GM19328 (cell line): ENCODE measurements around the gene SH3BGR.
A peak's percentile ranks its signal among the peaks of the same experiment; 100 is the strongest.
"Not testable (repeated sequence)": the region's sequence is repeated elsewhere in the genome, so short reads cannot be mapped to it uniquely, and the experiment has no call there.

ENCODE experiments used
- ATAC-seq: cut with Tn5 transposase; IDR thresholded peaks from one replicate; pipeline ENCODE4 v1.9.1; 2021; ENCODE audit warnings: mild to moderate bottlenecking, moderate library complexity; ENCODE audit not compliant: unreplicated experiment

The SH3BGR gene

DNA sequence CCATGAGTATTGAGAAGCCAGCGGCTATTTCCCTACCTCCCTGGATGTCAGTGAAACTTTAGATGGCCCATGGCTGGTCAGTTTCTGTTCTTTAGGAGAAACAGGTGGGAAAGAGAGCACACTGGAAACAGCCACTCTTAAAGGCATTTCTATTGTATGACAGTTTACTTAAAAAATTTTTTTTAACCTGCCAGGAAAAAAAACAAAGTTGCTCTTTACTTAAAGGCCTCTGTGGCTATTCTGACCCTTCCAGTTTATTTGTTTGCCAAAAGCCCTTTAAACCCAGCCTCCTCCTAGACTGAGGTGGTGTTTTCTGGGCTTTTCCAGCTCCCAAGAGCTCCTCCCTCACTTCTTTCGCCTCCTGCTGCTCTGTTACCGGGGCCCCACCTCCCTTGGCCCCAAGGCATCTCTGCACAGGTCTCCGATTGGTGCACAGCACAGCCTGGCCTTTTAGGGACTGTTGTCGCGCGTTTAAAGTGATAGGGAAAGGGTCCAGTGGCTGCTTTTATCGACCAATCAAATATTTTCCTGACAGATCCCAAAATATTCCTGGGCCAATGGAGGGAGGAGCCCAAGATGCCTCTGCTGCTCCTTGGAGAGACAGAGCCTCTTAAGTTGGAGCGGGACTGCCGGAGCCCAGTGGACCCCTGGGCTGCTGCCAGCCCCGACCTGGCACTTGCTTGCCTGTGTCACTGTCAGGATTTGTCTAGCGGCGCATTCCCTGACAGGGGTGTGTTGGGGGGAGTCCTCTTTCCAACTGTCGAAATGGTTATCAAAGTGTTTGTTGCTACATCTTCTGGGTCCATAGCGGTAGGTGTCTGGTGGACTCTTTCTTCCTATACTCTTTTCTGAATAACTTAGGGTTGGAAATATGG lies at the start of gene SH3BGR:
TSS of gene SH3BGR (plus strand) at position 639 of the 875 bp plus-strand sequence. CDS start at position 766, 127 bp downstream.
- no peak for ATAC-seq

DNA sequence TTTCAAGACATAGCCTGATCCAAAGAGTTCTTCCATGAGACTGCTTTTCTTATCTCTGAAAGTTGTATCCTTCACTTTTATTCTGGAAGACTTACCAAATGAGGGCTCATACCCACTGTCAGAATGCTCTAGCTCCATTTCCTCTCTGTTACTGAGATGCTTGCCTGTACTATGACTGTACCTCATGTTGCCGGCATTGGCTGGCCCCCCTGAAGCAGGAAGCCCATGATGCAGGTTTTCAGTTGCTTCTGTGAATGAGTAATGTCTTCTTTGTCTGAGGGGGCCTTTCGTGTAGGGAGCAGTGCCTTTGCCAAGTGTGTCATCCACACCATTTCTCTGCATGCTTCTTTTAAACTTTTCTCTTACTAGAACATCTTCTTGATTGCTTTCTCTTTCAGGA lies 45.7 kb upstream of the SH3BGR start:
- ATAC-seq: no peak

DNA sequence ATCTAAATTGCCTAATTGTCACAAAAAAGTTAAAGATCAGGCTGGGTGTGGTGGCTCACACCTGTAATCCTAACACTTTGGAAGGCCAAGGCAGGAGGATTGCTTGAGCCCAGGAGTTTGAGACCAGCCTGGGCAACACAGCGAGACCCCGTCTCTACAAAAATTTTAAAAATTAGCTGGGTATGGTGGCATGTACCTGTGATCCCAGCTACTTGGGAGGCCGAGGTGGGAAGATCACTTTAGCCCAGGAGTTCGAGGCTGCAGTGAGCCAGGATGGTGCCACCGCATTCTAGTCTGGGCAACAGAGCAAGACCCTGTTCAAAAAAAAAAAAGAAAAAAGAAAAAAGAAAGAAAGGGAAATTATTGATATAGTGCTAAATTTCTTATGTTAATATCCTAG lies 32.6 kb upstream of the SH3BGR start:
- not testable (repeated sequence) for ATAC-seq

DNA sequence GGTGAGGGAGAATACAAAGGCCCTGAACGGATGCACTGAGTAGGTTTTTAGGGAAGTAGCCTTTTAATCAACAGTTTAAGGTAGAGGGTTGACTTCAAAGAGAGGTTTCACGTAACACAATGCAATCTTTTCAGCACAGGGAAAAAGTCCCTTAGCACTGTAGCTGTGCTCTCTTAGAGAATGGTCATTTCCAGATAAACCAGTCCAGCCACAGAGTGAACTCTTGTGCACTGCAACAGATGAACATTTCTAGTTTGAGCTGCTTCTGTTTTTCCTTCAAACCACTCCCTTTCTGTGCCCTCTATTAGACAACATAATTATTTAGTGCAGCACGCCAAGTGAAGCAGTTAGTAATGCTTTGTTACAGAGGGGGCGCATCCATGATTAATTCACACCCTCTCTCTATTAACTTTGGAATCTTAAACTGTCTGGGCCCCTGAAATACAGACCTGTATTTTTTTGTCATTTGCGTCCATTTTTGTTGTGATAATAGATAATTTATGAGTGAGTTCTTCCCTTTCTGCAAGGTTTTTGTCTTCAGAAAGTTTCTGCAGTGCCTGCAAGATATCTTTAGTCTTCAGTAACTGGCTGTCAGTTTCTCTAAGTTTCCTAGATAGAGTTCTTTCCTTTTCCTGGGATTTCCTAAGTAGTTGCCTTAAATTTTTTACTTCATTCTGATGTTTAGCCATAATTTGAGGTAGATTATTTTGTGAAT lies 29.1 kb upstream of the SH3BGR start:
- no peak for ATAC-seq

DNA sequence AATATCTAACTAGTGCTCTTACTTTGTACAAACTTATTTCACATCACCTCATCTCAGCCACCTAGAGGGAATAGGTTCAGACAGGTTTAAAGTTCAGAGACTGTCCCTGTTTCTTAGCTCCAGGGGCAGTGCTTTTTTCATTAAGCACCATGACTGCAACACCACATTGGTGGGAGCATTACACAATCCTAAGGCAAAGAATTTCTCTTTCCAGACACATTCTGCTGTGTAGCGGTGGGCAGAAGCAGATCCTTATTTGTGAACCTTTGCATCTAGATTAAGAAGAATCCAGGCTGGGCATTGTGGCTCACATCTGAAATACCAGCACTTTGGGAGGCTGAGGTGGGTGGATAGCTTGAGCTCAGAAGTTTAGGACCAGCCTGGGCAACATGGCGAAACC lies 22.3 kb upstream of the SH3BGR start:
- ATAC-seq: no peak

DNA sequence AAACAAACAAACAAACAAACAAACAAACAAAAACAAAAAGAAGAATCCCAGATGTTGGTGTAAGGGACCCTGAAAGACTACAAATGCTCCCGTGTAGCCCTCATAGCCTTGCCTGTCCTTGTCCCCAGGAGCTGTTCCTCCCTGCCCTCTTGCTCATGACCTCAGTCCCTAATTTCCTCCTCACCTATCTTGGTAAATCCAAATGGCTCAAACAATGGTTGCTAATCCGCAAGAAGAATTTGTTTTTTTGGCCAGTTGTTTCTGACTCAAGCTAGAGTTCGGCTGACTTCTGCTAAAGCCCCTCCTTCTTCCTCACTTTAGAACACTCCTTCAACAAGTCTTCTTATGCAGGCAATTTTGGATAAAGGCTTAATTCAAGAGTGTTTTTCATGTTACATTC lies 21.8 kb upstream of the SH3BGR start:
- ATAC-seq: no peak

DNA sequence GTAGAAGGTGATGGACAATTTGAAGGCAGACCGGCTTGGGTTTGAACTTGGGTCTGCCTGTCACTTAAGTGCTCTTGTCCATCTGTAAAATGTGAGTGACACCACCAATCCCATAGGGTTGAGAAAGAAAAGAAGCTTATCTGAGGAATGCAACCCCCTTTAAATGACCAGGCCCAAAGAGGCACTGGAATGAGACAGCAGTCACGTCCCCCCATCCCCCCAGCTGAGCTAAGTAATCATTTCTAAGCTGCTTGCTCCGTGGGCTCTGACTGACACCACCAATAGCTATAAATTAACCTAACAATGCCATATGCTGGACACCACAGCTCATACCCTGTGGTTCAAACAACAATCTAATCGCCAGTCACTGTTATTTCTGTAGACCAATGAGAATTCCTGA lies 21.3 kb upstream of the SH3BGR start:
- no peak for ATAC-seq

DNA sequence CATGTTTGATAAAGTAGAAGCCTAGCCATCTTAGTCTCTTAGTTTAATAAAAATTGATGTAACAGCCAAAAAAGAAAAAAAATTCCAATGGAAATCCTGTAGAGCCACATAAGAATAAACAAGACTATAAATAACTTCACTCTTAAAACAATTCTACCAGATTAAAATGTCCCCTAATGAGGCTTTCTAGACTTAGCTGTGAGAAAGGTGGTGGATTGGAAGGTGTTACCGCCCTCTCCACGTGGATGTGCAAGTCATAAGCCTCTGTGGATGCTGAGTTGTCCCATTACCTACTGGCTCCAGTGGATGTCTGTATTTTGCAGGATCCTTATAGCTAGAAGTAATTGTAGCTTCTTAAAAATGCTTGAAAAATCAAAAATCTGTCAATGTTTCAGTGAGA lies 20.8 kb upstream of the SH3BGR start:
- no peak for ATAC-seq

DNA sequence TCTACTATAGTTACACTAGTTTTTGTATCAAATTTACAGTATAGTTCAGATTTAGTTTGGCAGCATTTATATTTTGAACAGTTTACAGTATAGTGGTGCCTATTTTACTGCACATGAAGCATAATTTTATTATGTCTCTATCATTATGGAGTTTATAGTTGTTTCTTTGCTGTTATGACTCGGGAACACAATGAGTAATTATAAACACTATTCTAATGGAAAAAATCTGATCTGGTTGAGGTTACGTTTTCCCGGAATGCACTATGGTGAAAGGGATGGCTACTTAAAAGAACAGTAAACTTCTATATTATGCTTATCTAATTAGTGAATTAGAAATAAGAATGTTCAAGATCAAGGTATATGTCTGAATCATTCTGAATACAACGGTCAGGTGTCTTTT lies 16.8 kb upstream of the SH3BGR start:
- no peak for ATAC-seq

DNA sequence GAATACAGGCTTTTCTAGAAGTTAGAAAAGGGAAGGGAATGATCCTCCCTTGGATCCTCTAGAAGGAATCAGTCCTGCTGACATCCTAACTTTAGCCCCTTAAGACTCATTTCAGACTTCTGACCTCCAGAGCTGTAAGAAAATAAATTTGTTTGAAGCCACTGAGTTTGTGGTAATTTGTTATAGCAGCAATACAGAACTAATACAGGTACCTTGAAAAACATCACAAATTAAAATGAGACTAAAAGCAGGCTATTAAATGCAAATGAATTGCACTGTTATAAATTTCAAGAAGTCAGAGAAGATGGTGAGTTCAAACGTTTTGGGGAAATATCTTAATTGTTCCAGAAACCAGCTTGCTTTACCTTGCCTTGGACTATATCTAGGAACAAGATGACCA lies 12.5 kb upstream of the SH3BGR start:
- no peak for ATAC-seq

DNA sequence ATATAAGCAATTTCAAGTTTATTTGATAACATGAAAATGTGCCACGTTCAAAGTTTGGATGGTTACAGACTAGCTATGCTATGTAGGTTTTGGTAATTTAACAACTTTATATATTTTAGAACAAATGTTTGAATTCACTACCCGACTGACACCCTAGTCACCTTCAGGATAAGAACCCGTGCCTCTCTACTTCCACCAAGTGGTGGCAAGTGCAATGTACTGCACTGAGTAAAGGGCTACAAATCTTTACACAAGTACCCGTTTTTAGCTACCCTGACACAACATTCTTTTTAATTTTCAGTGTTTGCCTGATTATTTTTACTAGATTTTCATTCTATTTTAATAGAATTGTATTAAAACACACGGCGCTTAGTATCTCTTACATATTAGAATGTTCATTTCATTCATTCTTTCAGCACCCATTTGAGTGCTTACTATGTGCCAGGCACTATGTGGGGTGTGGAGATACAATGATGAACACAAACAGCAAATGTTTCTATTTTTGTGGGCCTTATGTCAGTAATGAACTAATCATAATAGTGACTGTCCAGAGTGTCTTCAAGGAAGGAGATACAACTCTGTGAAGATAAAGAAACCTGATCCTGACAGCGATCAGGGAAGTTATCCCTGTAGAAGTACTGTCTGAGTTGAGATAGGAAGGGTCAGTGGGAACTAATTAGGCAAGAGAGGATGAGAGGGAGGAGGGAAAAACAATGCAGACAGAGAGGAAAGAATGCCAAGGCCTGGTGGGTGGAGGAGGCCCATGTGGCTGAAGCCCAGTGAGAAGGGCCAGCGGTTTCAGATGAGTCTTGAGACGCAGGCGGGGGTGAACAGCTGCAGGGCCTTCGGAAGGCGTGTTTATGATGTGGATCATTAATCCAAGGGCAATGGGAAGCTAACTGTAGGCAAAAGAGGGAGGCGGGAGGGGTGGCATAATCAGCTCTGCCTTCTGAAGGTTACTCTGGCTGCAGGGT lies 10.0 kb upstream of the SH3BGR start:
- ATAC-seq: no peak

DNA sequence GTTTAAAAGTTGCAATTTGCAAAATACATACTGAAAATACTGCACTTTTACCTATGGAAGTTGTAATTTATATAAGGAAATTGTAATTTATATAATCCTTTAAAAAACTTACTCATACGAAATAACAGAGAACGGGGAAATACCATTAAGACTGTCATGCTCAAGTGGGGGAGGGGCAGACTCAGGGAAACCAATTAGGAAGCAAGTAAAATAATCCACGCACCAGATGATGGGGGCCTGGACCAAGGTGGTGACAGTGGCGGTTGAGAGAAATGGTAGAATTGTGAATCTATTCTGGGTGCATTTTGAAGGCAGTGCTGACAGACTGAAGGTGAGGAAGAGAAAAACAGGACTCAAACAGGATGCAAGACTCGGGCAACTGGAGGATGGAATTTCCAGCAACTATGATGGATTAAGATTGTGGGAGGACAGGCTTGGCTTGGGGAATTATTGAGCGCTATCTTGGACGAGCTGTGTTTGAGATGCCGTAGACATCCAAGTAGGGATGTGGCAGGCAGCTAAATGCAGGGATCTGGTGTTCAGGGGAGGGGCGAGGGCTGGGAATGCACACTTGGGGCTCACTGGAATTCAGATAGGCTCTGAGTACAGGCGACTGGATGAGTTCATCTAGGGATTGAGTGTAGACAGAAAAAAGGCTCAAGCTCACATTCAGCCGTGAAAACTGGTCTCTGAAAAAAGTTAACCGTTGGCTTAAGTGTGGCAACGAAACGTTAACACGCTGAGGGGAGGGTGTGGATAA lies 7.2 kb upstream of the SH3BGR start:
- no peak for ATAC-seq

DNA sequence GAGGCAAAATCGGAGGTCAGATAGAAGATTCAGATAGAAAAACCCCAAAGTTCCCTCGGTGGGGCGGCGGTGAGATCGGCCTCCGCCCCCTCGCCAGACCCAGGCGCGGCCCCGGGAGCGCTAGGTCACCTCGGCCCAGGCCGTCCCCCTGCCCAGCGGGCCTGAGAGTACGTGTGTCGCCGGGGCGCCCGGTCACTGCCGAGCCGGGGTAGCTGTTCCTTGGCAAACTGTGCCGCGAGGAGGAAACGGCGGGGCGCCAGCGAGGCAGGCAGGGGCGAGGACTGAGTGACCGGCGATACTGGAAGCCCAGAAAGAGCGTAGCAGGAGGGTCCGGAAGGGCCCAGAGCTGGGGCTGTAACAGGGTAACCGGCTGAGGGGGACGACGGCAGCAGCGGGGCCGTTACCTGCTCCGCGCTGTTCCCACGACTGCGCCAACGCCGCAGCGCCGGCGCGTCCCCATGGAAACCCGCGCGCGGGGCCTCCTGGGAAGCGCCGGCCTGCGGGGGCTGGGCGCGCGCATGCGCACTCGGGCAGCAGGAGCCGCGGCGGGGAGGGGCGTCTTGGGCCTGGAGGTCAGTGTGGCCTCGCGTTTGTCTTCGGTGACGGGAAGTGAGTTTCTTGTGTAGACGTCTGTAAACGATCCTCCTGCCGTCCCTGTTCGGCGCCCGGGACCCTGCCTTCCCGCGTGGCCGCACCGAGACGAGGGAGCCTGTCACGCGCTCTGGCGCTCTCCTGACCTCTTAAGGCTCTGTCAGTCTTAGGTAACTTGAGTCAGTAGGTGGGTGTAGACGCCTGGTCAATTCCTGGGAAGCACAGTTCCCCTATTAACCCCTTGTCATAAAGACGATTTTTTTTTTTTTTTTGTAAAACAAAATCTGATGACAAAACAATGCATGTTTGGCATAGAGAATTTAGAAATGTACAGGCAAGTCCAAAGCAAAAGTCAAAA lies 6.2 kb upstream of the SH3BGR start, which contains the start of gene LCA5L:
TSS of gene LCA5L (minus strand) at position 458 of the 949 bp plus-strand sequence. CDS start 17,285 bp downstream, outside the sequence.
- peak; percentile 89 for ATAC-seq

DNA sequence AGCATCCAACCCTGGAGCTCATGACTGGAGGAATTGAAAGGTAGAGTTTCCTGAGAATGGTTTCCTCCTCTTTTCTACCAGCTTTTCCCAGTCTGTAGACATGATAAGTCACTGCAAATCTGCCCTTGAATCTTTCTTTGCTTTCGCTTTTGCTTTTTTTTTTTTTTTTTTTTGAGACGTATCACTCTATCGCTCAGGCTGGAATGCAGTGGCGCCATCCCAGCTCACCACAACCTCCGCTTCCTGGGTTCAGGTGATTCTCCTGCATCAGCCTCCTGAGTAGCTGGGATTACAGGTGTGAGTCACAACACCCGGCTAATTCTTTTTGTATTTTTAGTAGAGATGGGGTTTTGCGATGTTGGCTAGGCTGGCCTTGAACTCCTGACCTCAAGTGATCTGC lies 4.5 kb upstream of the SH3BGR start:
- no peak for ATAC-seq

DNA sequence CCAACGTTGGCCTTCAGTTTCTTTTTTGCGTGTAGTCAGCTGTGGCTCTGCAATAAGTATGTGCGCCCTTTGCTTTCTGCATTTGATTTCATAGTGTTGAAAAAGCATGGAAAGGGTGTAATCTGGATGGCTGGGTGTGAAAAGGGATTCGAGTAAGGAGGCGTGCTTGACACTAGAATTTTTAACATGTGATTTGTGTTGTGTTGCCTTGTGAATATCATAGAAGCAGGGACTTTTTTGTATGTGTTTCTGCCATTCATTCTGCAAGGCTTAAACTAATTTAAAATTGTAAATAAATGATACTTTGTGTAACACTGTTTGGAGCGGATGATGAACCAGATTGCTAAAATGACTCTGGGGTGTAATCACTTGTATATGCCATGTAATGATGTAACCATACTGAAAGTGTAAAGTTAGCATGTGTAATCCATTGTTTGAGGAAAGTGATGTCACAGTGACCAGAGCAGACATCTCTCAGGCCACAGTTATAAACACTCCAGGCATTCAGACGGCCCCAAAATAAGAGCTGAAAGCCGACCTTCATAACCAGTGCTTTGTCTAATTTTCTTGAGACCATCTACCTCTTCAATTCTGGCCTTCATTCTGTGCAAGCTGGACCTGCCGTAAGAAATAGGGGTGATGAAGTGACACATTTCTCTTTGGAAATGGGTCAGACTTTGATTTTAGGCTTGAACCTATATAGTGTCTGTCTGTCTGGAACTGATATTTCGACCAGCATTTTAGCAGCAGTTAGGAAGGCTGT lies 618 bp downstream of the SH3BGR start:
- no peak for ATAC-seq

DNA sequence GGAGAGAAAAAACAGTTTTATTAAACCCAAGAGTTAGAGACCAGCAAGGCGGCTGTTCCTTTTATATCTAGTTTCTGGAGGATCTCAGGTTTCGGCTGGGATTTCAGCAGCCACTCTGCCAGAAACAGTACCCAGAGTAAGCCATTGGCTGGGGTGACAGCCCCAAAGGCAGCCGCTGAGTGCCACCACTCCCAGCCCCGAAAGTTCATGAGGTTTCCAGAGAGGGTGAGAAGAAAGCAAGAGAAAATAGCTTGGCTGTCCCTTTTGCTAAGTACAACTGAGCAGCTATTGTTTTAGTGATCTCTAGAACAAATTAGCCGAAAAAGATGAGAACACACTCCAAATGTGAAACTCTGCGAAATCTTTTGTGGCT lies 1.2 kb downstream of the SH3BGR start:
- ATAC-seq: no peak

DNA sequence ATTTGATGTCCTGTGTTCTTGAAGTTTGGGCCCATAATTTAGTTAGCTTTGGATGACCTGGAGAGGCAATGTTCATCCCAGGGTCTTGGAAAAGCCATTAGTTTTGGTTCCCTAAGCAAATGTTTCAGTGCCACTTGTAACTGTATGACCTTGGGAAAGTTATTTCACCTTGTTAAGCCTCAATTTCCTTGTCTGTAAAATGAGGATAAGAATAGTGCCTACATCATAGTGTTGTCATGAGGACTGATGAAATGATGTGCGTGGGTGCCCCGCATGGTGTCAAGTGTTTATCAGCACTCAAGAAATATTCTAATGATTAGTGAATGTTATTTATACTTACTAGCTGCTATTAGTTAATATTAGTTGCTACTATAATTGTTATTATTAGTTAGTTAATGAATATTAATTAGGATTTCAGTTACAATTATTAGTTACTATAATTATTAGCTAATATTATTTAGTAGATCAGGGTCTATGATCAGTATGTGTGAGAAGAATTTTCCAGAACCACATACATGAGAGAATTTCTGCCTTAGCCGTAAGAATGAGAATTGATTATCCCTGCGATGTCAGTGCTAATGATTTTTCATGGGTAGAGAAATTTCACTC lies 1.9 kb downstream of the SH3BGR start:
- ATAC-seq: no peak
